Ammon's horn (tissue), 1 donor: ENCODE data around the gene PCBP4.

Experiments
- DNase-seq: peaks from one replicate; pipeline ENCODE4 v3.0.0-alpha.2; 2016; ENCODE audit warnings: low spot score

Gene PCBP4

DNA sequence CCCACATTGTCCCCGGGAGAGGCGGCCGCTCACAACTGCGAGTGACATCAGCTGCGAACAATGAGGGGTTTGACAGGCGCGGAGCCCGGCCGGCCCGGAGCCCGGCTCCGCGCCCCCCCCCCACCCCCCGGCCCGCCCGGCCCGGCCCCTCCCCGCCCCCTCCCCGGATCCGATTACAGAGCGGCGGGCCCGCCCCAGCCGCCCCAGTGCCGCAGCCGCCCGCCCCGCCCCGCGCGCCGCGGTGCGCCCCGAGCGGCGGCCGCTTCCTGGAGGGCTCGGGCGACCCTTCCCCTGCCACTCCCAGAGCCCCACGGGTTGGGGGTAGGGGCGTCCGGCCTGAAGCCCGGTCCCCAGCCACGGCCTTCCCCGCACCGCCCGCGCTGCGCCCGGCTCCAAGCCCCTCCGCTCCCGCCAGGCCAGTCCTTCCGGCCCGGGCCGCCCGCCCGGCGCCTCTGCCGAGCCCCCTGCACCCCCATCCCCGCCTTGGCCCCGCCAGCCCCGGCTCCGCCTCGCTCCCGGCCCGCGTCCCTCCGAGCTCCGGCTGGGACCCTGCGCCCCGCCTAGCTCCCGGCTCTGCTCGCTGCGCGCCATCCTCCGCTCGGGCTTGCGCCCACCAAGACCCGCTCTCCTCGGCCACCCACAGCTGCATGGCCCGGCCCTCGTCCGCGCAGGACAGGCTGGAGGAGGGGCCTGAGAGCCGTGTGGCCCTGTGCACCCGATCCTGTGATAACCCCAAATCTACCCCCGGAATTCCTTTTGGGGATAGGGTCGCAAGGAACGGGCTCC is at the start of gene PCBP4:
PCBP4 (minus strand) TSS at position 71 of the 786 bp plus-strand sequence. CDS start 6,214 bp downstream, outside the sequence.
- peak; percentile 89 for DNase-seq

DNA sequence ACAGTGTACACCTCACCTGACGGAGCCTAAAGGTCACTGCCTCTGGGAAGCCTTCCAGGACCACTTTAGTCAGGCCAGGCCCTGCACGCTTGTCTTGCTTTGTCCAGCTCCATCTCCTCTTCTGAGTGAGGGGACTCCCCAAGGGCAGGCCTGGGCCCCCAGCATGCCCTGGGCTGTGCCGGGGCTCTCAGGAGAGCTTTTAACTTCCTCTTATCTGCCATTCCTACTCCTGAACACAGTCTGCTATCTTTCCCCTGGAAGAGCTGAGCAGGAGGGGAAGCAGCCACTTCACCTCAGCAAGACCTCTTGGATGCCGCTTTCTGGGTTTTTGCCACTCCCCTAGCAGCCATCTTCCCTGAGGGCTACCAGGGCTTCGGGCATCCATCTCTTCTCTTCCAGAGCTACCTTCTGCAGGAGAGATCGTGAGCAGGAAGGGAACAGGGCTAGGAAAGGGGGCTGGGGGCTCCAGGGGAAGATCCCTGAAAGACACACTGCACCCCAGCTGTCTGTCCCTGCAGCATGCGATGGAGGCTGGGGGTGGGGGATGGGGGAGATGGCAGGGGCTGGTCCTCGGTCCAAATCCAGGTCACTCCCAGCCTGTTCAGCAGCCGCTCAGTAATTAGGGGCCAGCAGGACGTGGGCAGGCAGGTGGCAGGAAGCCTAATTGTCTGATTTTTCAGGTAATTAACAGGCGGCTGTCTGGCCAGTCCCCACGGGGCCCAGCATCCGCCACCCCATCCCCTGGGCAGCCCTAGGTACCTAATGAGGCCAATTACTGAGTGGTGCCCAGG is 48.4 kb upstream of the PCBP4 start:
- DNase-seq: no peak

DNA sequence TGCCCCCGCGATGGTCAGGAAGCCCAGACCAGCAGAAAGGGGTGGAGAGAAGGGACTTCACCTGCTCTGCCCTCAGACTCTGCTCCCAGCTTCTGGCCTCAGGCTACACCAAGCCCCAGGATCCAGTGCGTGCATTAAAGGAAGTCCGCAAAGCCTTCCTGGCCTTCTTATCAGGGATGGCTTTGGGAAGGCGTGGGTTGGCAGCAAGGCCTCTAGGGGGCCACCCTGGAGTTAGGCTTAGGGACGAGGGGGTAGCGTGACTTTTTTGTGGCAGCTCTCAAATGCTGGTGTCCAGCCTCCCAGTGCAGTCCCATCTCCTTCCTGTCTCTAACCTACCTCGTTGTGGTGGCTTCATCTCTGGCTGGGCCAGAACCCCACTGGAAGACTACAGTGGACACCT is 47.4 kb upstream of the PCBP4 start:
- DNase-seq: no peak

DNA sequence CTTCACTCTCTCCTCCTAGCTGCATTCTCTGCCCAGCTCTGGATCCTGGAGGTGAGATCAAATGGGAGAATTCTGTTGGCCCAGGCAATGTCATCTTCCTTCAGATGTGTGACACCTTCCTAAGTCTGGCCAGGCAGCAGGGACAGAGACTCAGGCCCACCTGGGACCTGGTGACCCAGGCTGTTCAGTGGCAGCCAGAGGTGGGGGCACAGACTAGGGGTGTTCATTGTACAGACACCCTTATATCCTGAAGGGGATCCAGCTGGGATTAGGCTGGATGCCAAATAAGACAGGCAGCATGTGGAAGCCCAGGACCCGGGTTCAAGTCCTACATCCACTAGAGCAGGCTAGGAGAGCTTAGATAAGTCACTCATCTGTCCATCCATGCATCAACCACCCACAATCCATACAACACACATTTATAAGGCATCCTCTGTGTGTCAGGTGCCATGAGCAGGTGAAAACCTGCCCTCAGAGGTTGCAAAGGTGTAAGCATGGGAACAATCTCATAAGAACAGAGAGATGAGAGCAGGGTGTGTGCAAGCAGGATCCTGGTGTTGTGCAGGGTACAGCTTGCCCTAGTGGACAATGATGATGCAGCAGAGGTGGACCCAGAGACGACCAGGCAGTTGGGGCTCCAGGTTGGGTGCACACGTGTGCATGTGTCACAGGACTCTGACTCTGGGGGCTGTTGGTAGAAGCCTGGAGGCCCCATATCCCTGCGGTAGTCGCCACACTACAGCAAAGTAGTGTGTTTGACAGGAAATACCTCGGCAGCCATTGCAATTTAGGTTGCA is 46.7 kb upstream of the PCBP4 start:
- DNase-seq: no peak

DNA sequence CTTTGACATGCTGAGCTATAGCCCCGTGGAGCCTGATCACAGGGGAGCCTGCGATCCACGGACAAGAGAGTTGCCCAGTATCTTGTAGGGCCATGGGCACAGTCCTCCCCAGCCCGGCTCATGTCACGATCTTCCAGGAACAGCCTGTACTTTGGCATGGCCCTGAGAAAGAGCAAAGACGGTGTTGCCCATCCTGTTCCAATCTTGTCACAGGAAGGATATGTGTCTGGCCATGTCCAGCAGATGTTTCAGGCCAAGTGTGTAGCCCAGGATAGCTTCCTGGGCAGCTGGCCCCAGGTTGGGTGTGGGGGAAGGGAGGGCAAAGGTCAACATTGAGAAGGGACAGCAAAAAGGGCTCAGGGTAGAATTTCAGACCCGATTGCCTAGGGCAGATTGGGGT is 45.4 kb upstream of the PCBP4 start:
- DNase-seq: no peak

DNA sequence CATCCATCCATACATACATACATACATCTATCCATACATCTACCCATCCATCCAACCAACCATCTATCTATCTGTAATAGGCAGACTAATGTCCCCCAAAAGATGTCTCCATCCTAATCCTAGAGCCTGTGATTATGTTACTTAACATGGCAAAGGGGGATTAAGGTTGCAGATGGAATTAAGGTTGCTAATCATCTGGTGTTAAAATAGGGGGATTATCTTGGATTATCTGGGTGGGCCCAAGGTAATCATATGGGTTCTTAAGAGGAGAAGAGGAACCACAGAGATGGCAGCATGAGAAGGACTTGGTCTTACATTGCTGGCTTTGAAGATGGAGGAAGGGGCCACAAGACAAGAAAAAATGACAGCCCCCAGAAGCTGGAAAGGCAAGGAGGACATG is 43.2 kb upstream of the PCBP4 start:
- no peak for DNase-seq

DNA sequence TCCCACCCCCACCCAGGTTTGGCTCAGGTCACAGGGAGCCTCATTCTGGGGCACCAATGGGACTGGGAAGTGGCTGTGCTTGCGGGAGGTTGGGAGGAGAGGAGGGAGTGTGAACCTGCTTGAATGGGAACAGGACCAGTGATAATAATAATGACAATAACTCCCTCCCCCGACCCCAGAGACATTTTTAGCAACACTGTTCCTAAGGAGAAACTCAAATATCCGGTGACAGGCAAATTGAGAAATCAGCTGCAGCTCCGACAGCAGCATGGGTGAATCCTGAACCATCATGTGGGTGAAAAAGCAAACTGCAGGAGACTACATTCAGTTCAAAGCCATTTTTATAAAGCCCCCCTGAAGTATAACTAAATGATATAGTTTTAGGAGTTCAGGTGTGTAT is 40.0 kb upstream of the PCBP4 start:
- DNase-seq: no peak

DNA sequence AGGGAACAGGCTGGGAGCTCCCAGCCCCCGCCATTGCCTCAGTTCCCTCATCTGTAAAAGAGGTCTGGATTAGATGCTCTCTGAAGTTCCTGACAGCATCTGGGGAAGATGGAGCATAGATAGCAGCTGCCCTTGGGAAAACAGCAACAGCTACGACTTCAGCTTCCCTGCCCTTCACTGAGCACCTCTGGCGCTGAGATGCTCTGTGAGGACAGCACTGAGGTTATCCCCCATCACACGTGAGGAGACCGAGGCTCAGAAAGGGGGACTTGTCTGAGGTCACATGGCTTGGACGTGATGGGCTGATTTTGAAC is 39.5 kb upstream of the PCBP4 start:
- no peak for DNase-seq

DNA sequence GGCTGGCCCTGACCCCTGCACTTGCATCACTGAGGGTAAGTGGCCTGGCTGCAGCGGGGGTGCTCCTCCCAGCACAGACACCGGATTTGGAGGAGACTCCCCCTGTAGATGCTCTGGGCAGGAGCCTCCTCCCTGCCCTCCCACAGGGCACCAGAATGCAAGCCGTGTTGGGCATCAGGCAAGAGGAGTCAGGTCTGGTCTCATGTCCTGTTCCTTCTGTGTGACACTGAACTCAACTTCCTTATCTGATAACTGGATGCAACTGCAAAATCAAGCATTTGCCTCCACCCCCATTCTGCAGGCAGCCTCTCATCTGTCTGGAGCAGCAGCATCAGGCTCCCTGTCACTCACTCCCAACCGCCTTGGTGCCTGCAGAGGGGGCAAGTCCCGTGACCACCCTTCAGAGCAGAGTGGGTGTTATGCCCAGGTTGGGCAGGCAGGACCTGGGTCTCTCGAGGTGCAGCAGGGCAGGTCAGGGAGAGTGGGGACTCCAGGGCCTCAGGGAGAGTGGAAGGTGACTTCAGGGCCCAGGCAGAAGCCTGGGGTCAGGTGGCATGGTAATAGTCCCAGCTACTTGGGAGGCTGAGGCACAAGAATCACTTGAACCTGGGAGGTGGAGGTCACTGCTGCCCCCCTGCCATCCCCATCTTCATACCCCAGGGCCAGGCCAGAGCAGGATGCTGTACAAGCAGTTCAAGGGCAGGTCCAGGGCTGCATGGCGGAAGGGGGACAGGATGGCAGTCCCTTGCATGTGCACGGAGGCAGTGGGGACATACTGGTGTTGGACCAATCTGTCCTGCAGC is 39.0 kb upstream of the PCBP4 start:
- no peak for DNase-seq

DNA sequence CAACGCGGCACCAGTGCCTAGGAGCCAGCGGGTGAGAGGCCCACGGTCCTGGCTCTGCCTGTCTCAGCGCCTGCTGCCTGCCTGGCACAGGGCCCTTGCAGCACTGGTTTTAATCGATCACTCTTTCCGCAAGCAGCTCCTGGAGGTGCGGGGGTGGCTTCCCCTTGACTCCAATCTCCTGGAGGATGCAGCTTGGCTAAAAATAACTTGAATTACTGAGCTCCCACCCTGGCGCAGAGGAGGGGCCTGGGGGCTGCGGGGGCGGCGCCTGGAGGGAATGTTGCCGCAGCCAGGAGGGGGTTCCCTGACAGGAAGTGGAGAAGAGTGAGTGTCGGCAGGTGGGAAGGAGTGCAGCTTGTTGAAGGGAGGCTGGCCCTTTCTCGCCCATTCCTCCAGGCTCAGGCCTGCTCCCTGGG is 38.3 kb upstream of the PCBP4 start:
- no peak for DNase-seq

DNA sequence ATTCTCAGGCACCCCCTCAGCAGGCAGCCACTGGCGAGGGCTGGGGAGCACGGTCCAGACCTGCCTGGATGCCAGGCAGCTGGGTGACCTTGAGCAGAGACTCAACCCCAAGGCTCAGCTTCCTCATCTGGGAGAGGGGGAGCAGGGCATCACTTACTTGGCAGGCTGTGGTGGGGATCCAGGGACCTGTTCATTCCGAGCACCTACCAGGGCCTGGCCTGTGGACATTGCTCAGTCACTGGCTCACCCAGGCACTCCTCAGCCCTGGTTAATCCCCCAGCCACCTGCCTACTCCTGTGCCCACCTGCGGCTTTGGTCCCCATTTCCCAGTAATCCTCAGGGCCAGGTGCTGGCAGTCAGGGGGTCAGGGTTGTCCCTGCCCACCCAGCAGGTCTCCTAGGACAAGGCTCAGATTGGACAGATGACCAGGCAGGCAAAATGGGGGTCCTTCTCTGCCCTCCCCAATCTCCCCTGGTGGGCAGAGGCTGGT is 37.7 kb upstream of the PCBP4 start:
- DNase-seq: no peak

DNA sequence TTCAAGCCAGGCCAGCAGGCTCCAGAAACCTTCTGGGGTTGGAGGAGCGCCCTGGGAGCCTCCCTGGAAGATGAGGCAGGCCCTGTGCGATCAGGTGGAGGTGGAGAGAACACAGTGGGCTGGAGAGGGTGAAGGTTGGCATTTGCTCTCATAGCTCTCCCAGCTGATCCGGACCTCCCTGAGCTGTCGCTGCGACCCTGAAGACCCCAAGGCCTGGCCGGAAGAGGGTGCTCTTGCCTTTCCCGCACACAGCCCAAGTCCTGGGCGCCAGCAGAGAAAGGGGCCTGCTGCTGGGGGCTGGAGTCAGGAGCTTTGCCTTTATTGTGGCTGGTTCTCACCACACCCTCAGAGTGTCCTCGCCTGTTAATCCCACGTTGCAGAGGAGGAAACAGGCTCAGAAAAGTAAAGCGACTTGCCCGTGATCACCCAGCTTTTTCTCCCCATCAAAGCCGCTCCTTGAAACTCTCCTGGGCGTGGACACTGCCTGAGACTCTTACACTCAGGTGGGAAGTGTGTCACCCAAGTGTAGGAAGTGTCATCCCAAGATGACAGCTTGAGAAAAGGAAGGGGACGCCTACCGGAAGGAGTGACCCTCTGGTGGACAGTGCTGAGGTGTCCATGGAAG is 37.0 kb upstream of the PCBP4 start:
- peak; percentile 83 for DNase-seq

DNA sequence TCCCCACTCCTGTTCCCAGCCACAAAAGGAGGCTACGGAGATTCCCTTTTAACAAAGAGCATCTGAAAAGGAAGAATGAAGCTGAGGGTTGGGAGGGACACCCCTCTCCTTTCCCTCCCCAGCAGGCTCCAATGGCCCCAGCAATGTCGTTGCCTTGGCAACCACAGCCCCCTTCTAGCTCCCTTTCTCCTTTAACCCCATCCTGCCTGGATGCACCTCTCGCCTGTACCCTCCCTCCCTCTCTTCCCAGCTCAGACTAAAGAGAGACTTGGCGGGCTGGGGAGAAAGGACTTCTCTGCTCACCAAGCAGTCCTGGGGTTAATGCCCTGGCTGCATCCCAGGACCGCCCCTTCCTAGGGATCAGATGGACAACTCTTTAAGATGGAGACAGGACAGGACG is 35.5 kb upstream of the PCBP4 start:
- no peak for DNase-seq

DNA sequence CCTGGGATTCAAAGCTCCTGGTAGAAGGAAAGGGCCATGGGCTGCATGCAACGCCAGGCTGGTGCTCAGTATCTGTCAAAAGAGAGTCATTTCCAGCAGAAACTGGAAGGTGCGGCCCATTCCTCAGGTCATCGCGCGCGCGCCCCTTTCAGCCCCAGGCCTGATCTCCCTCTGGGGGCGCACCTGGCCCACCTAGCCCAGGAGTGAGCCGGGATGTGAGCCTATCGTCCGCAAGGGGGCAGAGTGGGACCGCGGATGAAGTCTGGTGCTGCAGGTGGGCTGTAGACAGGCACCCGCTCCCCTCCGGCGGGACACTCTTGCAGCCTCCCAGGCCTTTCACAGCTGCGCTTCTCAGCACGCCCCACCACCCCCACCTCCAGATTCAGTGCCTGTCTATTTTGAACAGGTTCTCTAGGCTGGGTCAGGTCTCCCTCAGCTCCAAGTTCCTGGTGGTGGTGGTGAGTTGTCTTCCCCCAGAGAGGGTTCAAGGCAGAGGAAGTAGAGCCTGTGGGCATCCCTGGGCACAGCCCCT is 34.3 kb upstream of the PCBP4 start:
- DNase-seq: peak; percentile 84

DNA sequence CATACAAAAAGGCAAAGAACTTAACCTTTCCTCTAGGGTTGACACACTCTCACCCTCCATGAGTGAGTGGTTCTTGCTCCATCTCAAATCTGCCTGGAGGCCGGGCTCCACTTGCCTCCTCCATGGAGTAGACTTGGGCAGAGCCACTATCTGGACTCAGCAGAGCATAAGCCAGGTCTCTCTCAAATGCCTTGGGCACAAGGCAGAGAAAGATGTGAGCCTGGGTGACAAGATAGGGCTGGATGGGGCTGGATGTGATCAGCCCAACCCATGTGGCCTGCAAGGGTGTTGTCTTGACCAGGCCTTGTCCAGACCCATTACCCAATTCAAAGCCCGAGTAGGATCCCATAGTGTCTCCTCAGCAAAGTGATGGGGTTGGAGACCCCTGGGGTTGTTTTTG is 32.6 kb upstream of the PCBP4 start:
- DNase-seq: no peak

DNA sequence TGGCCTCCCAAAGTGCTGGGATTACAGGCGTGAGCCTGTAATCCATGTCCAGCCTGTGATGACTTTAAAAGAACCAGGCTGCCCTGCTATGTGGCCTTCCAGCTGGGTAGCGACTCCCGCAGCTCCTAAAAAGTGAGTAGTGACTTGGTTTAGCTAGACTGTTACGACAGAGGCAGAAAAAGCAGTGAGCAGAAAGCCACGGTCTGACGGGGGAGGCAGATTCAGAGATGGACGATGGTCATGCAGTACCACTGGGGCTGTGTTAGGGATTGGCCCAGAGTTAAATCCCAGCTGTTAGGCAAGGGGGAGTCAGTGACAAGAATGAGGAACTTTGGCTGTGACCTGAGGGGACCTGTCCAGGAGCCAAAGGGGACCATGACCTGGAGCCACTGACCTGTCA is 31.5 kb upstream of the PCBP4 start:
- no peak for DNase-seq

DNA sequence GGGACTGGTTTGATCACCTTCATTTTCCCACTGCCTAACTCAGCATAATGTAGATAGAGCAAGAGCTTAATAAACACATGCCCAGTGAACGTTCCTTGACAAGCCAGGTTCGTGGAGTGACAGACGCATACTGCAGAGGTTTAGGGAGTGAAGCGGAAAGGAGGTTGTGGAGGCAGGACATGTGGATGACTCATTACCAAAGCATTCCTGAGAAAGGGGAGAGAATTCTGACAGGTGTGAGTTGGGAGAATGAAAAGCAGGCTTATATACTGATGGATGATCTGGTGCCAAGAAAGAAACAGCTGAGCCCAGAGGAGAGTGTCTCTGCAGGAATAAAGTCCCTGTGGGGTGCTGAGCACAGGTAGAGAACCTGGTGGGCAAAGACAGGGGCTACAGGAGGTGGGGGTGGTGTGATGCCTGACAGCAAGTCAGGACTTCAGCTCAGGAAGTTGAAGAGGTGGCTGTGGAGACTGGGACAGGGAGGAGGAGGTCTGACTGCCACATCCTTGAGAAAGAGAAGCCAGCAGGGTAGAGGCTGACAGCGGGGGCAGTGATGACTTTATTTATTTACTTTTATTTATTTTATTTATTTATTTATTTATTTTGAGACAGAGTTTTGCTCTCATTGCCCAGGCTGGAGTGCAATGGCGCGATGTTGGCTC is 30.8 kb upstream of the PCBP4 start:
- no peak for DNase-seq

DNA sequence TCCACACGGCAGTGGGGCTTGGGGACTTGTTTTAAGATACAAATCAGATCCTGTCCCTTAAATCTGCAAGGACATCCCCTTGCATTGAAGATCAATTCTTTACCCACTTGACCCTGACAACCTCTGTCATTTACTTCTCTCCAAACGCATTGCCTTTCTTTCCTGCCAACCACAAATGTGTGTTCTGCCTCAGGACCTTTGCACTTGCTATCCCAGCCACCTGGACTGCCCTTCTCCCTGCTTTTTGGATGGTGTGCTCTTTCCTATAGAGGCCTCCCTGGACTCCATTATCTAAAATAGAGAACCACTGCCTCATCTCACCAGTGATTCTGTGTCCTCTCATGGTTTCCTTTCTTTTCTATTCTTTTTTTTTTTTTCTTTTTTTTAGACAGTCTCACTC is 29.9 kb upstream of the PCBP4 start:
- DNase-seq: no peak

DNA sequence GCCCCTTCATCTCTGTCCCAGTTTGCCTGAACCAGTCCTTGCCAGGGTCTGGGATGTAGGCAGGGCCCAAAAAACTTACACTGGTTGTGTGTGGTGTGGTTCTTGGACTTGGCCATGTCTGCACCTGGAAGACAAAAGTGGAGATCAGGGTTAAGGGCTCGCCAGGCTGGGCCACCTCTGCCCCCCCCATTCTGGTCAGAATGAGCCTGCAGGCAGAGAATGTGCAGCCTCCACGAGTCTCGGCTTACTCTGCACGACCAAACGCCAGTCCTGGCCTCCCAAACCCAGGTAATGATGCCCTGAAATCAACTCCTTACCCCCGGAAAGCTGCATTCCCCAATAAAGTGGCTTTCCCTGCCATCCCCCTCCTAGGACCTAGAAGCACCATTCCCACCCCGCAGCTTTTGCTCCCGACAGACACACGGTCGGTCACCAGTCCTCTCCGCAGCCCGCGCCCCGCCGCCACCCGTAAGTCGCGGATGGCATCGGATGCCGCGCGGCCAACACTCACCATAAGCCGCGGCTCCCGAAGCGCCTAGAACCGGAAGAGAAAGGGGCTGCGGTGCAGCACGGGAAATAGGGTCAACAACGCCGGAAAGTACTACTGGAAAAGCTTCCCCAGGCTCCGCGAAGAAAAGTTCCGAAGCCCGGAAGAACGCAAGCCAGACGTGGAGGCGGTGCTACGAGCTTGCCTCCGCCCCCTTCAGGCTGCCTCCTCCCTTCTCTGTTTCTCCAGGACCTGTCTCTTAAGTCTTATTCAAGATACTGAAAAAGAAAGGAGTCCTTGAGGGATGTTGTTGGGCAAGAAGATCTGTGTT is 28.3 kb upstream of the PCBP4 start, which contains the start of gene RPL29:
RPL29 (minus strand) TSS at position 550 of the 818 bp plus-strand sequence; CDS start at position 116, 434 bp downstream.
- DNase-seq: peak; percentile 93
